Renal cortex interstitium (tissue), 11 donors: ENCODE data around the gene PAPLN. TPM values are rescaled to one million over a fixed set of nuclear protein-coding genes. Genes with fewer than 3 reads are reported as not detected.

Source experiments
- DNase-seq, 11 donors: peaks; one replicate each; pipeline ENCODE4 v3.0.0-alpha.2; 2013; ENCODE audit warnings: low read depth in 9 of 11, low spot score in 4 of 11; ENCODE audit errors: extremely low read depth in 1 of 11
- polyA plus RNA-seq, 3 donors: library from polyadenylated mRNA; unstranded; fragments of 120-200 nt; gene quantifications; one replicate each; pipeline ENCODE4 v1.2.1, GENCODE V29; 2013; ENCODE audit not compliant: insufficient read length in 3 of 3

PAPLN gene
- polyA plus RNA-seq, 3 donors: 21.7 to 42.9 (median 25.2) TPM

GRCh38 chr14:73225496-73225895 is 11.8 kb upstream of the PAPLN start:
- DNase-seq: no peak

- peak in 1 of 11 donors; percentile 64 for DNase-seq
Measured at GRCh38 chr14:73227812-73228781, 9.2 kb upstream of the PAPLN start.

GRCh38 chr14:73230051-73230450 is 7.3 kb upstream of the PAPLN start:
- DNase-seq: no peak

- DNase-seq: no peak
Measured at GRCh38 chr14:73231981-73232851, 5.1 kb upstream of the PAPLN start.

- DNase-seq: no peak
Measured at GRCh38 chr14:73232984-73233383, 4.3 kb upstream of the PAPLN start.

GRCh38 chr14:73233564-73233963 is 3.7 kb upstream of the PAPLN start:
- DNase-seq: no peak

GRCh38 chr14:73234029-73234428 is 3.3 kb upstream of the PAPLN start:
- DNase-seq: no peak

- no peak for DNase-seq
Measured at GRCh38 chr14:73234586-73235394, 2.5 kb upstream of the PAPLN start.

GRCh38 chr14:73235531-73236155 is 1.7 kb upstream of the PAPLN start:
- peak in 4 of 11 donors; percentile 68 to 84 (median 70) for DNase-seq

- no peak for DNase-seq
Measured at GRCh38 chr14:73236157-73236556, 1.1 kb upstream of the PAPLN start.

- no peak for DNase-seq
Measured at GRCh38 chr14:73236752-73237218, 521 bp upstream of the PAPLN start.

- DNase-seq: no peak
Measured at GRCh38 chr14:73237786-73238423, 599 bp downstream of the PAPLN start.

- DNase-seq: no peak
Measured at GRCh38 chr14:73238424-73238852, 1.1 kb downstream of the PAPLN start.

- DNase-seq: no peak
Measured at GRCh38 chr14:73238941-73239340, 1.6 kb downstream of the PAPLN start.

GRCh38 chr14:73239393-73240241 is 2.3 kb downstream of the PAPLN start:
- DNase-seq: no peak

GRCh38 chr14:73240816-73241480 is 3.6 kb downstream of the PAPLN start:
- no peak for DNase-seq
